Panc1 (cell line): ENCODE measurements around the gene APAF1. TPM values are rescaled to one million over a fixed set of nuclear protein-coding genes. Genes with fewer than 3 reads are reported as not detected.

Source experiments
- ATAC-seq: fragments of 200-7000 bp; cut with Tn5 transposase; 2 replicates; pipeline ENCODE4 v1.9.1; 2020; ENCODE audit warnings: mild to moderate bottlenecking, moderate library complexity
- BruUV-seq: library from RNA; stranded (reverse); fragments of 400-500 nt; replicated peaks from 2 replicates; lab custom pipeline; 2021; lab: Mats Ljungman, UMichigan
- CTCF ChIA-PET: fragments of 300-600 bp; sonication (Branson Sonifier 250); formaldehyde crosslinking; loops from one replicate; lab custom pipeline; 2022; ENCODE audit warnings: antibody characterized with exemption; lab: Charles Lee
- POLR2A ChIA-PET: fragments of 300-600 bp; sonication (Branson Sonifier 250); formaldehyde crosslinking; loops from one replicate; lab custom pipeline; 2022; ENCODE audit warnings: antibody characterized with exemption; lab: Charles Lee
- DNase-seq: peaks from one replicate; pipeline ENCODE4 v3.0.0-alpha.2; 2010; ENCODE audit warnings: low read depth, low spot score
- H3K27ac ChIP-seq: 2 replicates; pipeline ENCODE4 v1.5.1; 2011; ENCODE audit warnings: mild to moderate bottlenecking, low read length, inconsistent platforms
- H3K27me3 ChIP-seq: fragments of 200-500 bp; sonication (Bioruptor generic); 2 replicates; pipeline ENCODE4 v1.6.0; 2014; ENCODE audit warnings: low read length, inconsistent platforms; ENCODE audit not compliant: control insufficient read depth, insufficient read depth
- H3K36me3 ChIP-seq: fragments of 200-500 bp; sonication (Bioruptor generic); 2 replicates; pipeline ENCODE4 v1.5.1; 2014; ENCODE audit warnings: inconsistent platforms, mild to moderate bottlenecking, low read length, moderate library complexity; ENCODE audit not compliant: control insufficient read depth, insufficient read depth
- H3K4me1 ChIP-seq: 2 replicates; pipeline ENCODE4 v1.5.1; 2011; ENCODE audit warnings: inconsistent platforms, mild to moderate bottlenecking, low read length, moderate library complexity; ENCODE audit not compliant: control insufficient read depth, insufficient read depth
- H3K4me3 ChIP-seq, 2 experiments: 2 replicates each; pipeline ENCODE4 v1.5.1; 2011 to 2012; ENCODE audit warnings: low read depth in 2 of 2, low read length in 2 of 2, mild to moderate bottlenecking in 2 of 2, inconsistent platforms in 1 of 2, moderate library complexity in 1 of 2
- H3K9me3 ChIP-seq: fragments of 200-500 bp; sonication (Bioruptor generic); 2 replicates; pipeline ENCODE4 v1.5.1; 2014; ENCODE audit warnings: low read depth, mild to moderate bottlenecking, inconsistent platforms, low read length, moderate library complexity; ENCODE audit not compliant: control insufficient read depth, insufficient read depth
- POLR2AphosphoS5 ChIP-seq: IDR thresholded peaks from 2 replicates; pipeline ENCODE4 v1.6.1; 2012; ENCODE audit warnings: mild to moderate bottlenecking, low read depth, low read length, moderate library complexity
- SIN3A ChIP-seq: IDR thresholded peaks from 2 replicates; pipeline ENCODE4 v1.6.1; 2012; ENCODE audit warnings: low read depth, mild to moderate bottlenecking, low read length, moderate library complexity, borderline replicate concordance; ENCODE audit not compliant: insufficient read depth
- TCF7L2 ChIP-seq: IDR thresholded peaks from 2 replicates; pipeline ENCODE4 v1.6.1; 2011; ENCODE audit warnings: mild to moderate bottlenecking, low read depth, low read length, inconsistent platforms
- in situ Hi-C: cut with HindIII; loops from 2 replicates; pipeline ENCODE4 v1.10.0; 2016; ENCODE audit warnings: low sequenced_read_pairs, low pct_unique_long_range_greater_than_20kb
- intact Hi-C: fragments of 100-400 bp; cut with micrococcal nuclease; formaldehyde crosslinking; loops from one replicate; pipeline ENCODE4 v1.10.0; 2022; ENCODE audit not compliant: unreplicated experiment
- total RNA-seq: library from RNA; stranded (reverse); gene quantifications from one replicate; pipeline ENCODE4 v1.2.1, GENCODE V29; 2021; ENCODE audit not compliant: unreplicated experiment
- TF ChIP-seq, protein P1 (sequence below), 2 experiments: IDR thresholded peaks; 2 replicates each; pipeline ENCODE4 v1.6.1; 2011 to 2012; ENCODE audit warnings: low read depth in 2 of 2, control low read depth in 1 of 2, low read length in 1 of 2, mild to moderate bottlenecking in 1 of 2, moderate library complexity in 1 of 2; ENCODE audit not compliant: insufficient read depth in 1 of 2
- TF ChIP-seq, protein P2 (sequence below): fragments of 450-650 bp; IDR thresholded peaks from 2 replicates; pipeline ENCODE4 v1.5.1; 2017; ENCODE audit warnings: mild to moderate bottlenecking

APAF1 gene
- total RNA-seq, 1 experiment from 2014 or later, result 15.6 TPM

DNA sequence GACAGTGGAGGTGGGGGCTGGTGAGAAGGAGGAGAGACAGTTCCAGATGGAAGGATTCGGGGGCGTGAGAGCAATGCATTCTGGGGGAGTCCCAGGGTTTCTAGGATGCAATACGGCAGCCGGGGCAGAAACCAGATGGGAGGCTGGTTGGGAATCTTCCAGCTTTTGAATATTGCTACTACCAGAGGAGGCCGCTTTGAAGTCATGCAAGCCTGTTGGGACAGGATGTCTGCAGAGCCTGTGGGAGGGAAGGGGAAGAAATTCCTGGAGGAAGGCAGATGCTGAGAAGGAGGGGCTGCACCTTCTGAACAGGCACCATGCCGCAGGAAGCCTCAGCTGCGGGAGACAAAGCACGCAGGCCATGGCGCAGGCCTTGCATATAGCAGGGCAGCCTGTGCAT is 105.4 kb downstream of the APAF1 start:
- Histone ChIP-seq H3K4me1 (peaks cover 5% of the 10 kb centered on the region), H3K4me3 (no peak overlapping the region), H3K9me3 (no peaks in the 10 kb centered on the region), H3K27ac (no peak overlapping the region), H3K36me3 (no peaks in the 10 kb centered on the region), H3K27me3 (no peaks in the 10 kb centered on the region)
- no TSS peak for BruUV-seq
- in situ Hi-C loops (no loop called here), intact Hi-C loops (no loop called here)
- CTCF ChIA-PET, result interaction anchor here (0.6 kb wide), 1 partner anchor 252 kb away, joined by 3 read pairs; no protein-coding TSS in a partner anchor
- no peak for DNase-seq
- ATAC-seq, result no peak
- POLR2A ChIA-PET, result no interaction called here
- TF ChIP-seq SIN3A, result no peak
- no peak for TF ChIP-seq POLR2AphosphoS5
- TF ChIP-seq, protein P1, sequence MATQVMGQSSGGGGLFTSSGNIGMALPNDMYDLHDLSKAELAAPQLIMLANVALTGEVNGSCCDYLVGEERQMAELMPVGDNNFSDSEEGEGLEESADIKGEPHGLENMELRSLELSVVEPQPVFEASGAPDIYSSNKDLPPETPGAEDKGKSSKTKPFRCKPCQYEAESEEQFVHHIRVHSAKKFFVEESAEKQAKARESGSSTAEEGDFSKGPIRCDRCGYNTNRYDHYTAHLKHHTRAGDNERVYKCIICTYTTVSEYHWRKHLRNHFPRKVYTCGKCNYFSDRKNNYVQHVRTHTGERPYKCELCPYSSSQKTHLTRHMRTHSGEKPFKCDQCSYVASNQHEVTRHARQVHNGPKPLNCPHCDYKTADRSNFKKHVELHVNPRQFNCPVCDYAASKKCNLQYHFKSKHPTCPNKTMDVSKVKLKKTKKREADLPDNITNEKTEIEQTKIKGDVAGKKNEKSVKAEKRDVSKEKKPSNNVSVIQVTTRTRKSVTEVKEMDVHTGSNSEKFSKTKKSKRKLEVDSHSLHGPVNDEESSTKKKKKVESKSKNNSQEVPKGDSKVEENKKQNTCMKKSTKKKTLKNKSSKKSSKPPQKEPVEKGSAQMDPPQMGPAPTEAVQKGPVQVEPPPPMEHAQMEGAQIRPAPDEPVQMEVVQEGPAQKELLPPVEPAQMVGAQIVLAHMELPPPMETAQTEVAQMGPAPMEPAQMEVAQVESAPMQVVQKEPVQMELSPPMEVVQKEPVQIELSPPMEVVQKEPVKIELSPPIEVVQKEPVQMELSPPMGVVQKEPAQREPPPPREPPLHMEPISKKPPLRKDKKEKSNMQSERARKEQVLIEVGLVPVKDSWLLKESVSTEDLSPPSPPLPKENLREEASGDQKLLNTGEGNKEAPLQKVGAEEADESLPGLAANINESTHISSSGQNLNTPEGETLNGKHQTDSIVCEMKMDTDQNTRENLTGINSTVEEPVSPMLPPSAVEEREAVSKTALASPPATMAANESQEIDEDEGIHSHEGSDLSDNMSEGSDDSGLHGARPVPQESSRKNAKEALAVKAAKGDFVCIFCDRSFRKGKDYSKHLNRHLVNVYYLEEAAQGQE (IDR thresholded peaks at IDR 0.05; ENCODE audit: insufficient read depth in 1 of 2, low read depth in 2 of 2, low read length in 1 of 2), result no peak
- TF ChIP-seq, protein P2, sequence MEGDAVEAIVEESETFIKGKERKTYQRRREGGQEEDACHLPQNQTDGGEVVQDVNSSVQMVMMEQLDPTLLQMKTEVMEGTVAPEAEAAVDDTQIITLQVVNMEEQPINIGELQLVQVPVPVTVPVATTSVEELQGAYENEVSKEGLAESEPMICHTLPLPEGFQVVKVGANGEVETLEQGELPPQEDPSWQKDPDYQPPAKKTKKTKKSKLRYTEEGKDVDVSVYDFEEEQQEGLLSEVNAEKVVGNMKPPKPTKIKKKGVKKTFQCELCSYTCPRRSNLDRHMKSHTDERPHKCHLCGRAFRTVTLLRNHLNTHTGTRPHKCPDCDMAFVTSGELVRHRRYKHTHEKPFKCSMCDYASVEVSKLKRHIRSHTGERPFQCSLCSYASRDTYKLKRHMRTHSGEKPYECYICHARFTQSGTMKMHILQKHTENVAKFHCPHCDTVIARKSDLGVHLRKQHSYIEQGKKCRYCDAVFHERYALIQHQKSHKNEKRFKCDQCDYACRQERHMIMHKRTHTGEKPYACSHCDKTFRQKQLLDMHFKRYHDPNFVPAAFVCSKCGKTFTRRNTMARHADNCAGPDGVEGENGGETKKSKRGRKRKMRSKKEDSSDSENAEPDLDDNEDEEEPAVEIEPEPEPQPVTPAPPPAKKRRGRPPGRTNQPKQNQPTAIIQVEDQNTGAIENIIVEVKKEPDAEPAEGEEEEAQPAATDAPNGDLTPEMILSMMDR, result no peak
- no peak for TF ChIP-seq TCF7L2

DNA sequence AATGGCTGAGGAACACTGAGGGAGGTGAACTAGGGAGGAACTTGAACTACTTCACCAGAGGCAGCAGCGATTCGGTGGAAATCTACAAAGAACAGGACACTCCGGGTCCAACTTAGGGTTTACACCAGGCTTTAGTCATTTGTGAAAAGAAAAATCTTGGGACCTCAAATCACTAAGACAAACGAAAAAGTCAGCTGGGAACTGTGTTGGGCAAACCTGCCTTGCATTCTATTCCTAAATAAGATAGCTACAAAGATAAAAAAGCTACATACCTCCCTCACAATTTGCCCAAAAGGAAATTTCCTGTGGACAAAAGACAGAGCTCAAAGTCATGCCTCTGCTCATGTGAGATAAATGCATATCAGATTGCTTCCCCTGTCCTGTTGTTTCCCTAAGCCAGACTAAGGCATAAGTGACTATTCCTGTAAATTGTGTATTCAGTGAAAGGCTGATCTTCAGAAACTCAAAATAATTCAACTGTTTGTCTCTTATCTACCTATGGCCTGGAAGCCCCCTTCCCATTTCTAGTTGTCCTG is 106.6 kb downstream of the APAF1 start:
- no peaks in the 10 kb centered on the region for H3K27me3 ChIP-seq
- no TSS peak for BruUV-seq
- in situ Hi-C loops (no loop called here), intact Hi-C loops (no loop called here)
- ATAC-seq (no peak), DNase-seq (no peak)
- ChIA-PET POLR2A (interaction anchor here (0.7 kb wide), 1 partner anchor 8 kb away, joined by 3 read pairs; no protein-coding TSS in a partner anchor), CTCF (interaction anchor here (0.6 kb wide), 1 partner anchor 247 kb away, joined by 3 read pairs; no protein-coding TSS in a partner anchor)
- H3K9me3 ChIP-seq, result no peaks in the 10 kb centered on the region
- H3K27ac ChIP-seq, result no peak overlapping the region
- H3K4me1 ChIP-seq, result peaks cover 5% of the 10 kb centered on the region
- H3K4me3 ChIP-seq, result no peak overlapping the region
- TF ChIP-seq SIN3A, result no peak
- TF ChIP-seq, protein P1 (IDR thresholded peaks at IDR 0.05; ENCODE audit: insufficient read depth in 1 of 2, low read depth in 2 of 2, low read length in 1 of 2), result no peak
- no peak for TF ChIP-seq POLR2AphosphoS5
- no peak for TF ChIP-seq TCF7L2
- TF ChIP-seq, protein P2, result no peak
- no peaks in the 10 kb centered on the region for H3K36me3 ChIP-seq
